HG03457 (cell line): ENCODE data around the gene RNASE4.
"Not testable (repeated sequence)": the region's sequence is repeated elsewhere in the genome, so short reads cannot be mapped to it uniquely, and the experiment has no call there.

Experiments used
- ATAC-seq: cut with Tn5 transposase; IDR thresholded peaks from one replicate; pipeline ENCODE4 v1.9.1; 2021; ENCODE audit warnings: moderate number of reproducible peaks; ENCODE audit not compliant: unreplicated experiment

Gene RNASE4

GRCh38 chr14:20734430-20734806, 50.1 kb downstream of the RNASE4 start:
- no peak for ATAC-seq

DNA sequence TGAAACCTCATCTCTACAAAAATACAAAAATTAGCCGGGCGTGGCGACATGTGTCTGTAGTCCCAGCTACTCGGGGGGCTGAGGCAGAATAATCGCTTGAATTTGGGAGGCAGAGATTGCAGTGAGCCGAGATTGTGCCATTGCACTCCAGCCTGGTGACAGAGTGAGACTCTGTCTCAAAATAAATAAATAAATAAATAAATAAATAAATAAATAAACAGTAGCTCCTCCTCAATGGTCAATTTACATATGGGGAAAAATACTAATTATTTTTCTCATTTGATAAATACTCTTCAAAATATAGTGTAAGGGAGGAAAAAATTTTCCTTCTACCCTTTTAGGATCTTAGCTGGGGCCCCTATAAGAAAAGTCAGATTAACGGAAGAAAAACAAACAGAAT, 53.9 kb downstream of the RNASE4 start:
- ATAC-seq: not testable (repeated sequence)

DNA sequence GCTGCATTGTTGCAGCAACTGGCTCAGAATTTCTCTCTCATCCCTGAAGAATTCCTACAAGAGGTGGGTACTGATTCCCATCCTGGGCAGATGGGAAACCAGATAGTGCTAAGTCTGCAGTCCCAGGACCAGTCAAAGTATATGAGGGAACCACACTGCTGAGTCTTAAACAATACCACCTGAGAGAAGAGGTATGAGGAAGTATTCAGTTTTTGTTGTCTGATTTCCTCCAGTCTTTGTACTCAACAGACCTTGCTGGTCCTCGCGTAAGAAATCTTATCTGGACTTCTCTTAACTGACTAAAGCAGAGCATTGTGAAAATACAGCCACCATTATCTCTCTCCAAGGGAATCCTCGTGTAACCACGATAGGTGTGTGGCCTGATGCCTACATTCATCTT, 57.8 kb downstream of the RNASE4 start:
- ATAC-seq: no peak

DNA sequence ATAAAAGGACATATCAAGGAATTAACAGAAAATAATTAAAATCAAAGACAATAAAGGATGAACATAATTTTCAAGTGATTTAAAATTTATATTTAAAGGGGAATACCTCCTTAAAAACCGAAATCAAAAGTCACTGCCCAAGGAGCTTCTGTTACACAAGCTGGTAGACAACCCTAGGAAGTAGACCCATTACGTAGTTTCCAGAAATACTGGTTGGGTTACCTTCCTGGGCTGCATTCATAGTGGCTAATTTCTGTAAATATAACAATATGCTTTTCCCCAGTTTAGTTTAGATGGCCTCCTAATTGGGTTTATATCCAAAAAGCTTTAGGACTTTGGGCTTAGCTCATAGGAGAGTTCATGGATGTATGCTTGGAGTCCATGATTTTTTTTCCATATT, 59.2 kb downstream of the RNASE4 start:
- no peak for ATAC-seq

DNA sequence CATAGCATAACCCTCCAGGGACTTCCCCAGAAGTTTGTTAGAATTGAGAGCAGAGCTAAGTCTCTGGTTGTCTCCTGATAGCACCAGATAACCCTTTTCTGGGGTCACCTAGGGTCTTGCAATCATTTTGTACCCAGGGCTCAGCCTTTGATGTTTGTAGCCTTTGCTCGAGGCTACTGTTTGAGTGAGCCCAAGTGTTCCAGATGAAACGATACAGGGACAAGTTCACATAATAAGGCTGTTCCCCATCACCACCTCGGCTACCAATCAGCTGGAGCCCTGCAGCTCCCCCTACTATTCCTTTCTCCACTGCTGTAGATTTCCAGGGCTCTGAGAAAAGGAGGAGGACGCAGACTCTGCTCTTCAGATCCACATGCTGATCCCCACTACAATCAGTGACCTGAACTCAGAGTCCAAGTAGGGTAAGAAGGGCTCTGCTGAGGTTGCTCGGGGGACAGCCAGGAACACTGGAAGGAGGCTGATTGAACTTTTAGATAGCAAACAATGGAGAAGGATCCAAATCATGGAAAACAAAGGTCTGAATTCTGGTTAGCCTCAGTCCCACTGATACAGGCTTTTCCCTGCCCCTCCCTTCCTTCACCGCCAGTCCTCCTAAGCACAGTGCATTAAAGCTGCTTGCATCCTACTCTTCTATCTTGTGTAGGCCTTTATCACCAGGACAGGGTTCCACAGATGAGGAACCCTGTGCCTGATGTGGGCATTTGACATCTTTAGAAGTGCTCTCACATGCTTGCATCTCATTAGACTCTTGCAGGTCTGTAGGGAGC, 61.4 kb downstream of the RNASE4 start, which contains the start of gene EDDM3A:
TSS of gene EDDM3A (plus strand) at position 317 of the 788 bp plus-strand sequence. CDS start 1,694 bp downstream, outside the sequence.
- ATAC-seq: no peak

DNA sequence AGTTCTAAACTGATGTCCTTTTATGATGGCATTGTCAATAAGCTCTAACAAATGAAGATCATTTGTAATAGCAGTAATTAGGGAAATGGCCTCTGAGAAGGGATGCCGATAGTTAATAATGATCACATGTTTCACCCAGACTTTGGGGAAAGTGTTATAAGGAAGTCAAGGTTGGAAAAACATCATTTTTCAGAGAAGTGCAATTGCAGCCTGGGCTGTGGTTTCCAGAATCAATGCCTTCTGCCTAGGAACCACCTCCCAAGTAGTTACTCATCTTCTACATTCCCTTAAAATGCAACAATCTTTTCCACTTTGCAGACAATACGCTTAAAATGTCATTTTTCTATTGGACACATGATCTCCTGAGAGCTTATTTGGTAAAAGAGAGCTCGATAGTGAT, 62.2 kb downstream of the RNASE4 start:
- no peak for ATAC-seq

- no peak for ATAC-seq
These were observed 64.1 kb downstream of the RNASE4 start for GRCh38 chr14:20748439-20748838.

DNA sequence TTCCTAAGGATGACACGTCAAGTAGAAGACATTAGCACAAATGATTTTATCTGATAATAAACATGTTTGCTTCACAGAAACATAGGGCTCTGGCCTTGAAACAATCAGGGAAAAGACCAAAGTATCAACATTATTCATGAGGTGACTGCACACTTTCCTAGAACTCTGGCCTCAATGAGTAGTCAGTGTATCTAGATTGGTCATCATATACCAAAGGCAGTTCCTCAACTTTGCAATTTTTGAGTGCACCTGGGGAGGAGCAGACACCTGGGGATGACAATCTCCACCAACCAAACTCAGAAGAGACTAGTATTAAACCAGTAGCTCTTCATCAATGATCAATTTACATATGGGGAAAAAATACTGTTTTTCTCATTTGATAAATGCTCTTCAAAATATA, 65.8 kb downstream of the RNASE4 start:
- ATAC-seq: no peak
